H1 (cell line): ENCODE measurements around the gene IFNL4. TPM values are rescaled to one million over a fixed set of nuclear protein-coding genes. Genes with fewer than 3 reads are reported as not detected.

Experiments used
- CTCF ChIA-PET: fragments of 300-600 bp; sonication (Branson Sonifier 250); formaldehyde crosslinking; loops from one replicate; lab custom pipeline; 2021; ENCODE audit not compliant: partially characterized antibody; lab: Charles Lee
- POLR2A ChIA-PET: fragments of 300-600 bp; sonication (Branson Sonifier 250); formaldehyde crosslinking; loops from one replicate; lab custom pipeline; 2021; ENCODE audit warnings: inconsistent platforms; ENCODE audit not compliant: partially characterized antibody; lab: Charles Lee
- DNase-seq, 2 experiments: peaks; one replicate each; pipeline versions ENCODE4 v3.0.0 to v3.0.0-alpha.2; 2010 to 2022; ENCODE audit warnings: low spot score in 2 of 2, low read depth in 1 of 2, mixed read lengths in 1 of 2
- FAIRE-seq: peaks from 2 replicates; lab custom pipeline; 2011; peaks lifted over from hg19 to GRCh38; lab: Jason Lieb, UNC
- H2AFZ ChIP-seq: 2 replicates; pipeline ENCODE4 v1.8.1; 2012; ENCODE audit warnings: low read length, inconsistent platforms
- H2AK5ac ChIP-seq: 2 replicates; pipeline ENCODE4 v1.6.1; 2013; ENCODE audit warnings: low read depth, low read length
- H2BK120ac ChIP-seq: replicated peaks from 2 replicates; pipeline ENCODE3; 2013; ENCODE audit warnings: low read depth, low read length, inconsistent platforms
- H2BK12ac ChIP-seq: 2 replicates; pipeline ENCODE4 v1.6.1; 2013; ENCODE audit warnings: low read depth, low read length
- H2BK15ac ChIP-seq: 2 replicates; pipeline ENCODE4 v1.6.1; 2013; ENCODE audit warnings: low read length
- H2BK20ac ChIP-seq: 2 replicates; pipeline ENCODE4 v1.6.1; 2013; ENCODE audit warnings: low read length
- H2BK5ac ChIP-seq: 2 replicates; pipeline ENCODE4 v1.6.1; 2013; ENCODE audit warnings: low read depth, low read length
- H3K14ac ChIP-seq: 2 replicates; pipeline ENCODE4 v1.6.1; 2013; ENCODE audit warnings: inconsistent platforms; ENCODE audit not compliant: insufficient read length
- H3K18ac ChIP-seq: 2 replicates; pipeline ENCODE4 v1.6.1; 2013; ENCODE audit warnings: low read length; ENCODE audit errors: extremely low read depth
- H3K23ac ChIP-seq: 2 replicates; pipeline ENCODE4 v1.6.1; 2013; ENCODE audit warnings: inconsistent platforms; ENCODE audit not compliant: insufficient read length
- H3K23me2 ChIP-seq: 2 replicates; pipeline ENCODE4 v1.6.1; 2013; ENCODE audit warnings: low read depth, low read length
- H3K27ac ChIP-seq: 2 replicates; pipeline ENCODE4 v1.6.1; 2011; ENCODE audit warnings: low read depth, low read length, inconsistent platforms
- H3K27me3 ChIP-seq, 4 experiments: replicated peaks in 1 of 4; 1 replicate in 1 of 4; 2 replicates in 3 of 4; pipeline versions ENCODE4 v1.6.1 to v1.8.1; 2011 to 2013; ENCODE audit warnings: low read length in 3 of 4, mild to moderate bottlenecking in 3 of 4, inconsistent platforms in 2 of 4, mixed read lengths in 2 of 4, moderate library complexity in 1 of 4; ENCODE audit not compliant: control insufficient read depth in 3 of 4, insufficient read depth in 3 of 4; ENCODE audit errors: extremely low read depth in 1 of 4
- H3K36me3 ChIP-seq, 4 experiments: 2 replicates each; pipeline versions ENCODE4 v1.6.1 to v1.8.1; 2011 to 2013; ENCODE audit warnings: mild to moderate bottlenecking in 4 of 4, low read length in 3 of 4, moderate library complexity in 2 of 4, control low read depth in 1 of 4, inconsistent platforms in 1 of 4; ENCODE audit not compliant: insufficient read depth in 4 of 4, control insufficient read depth in 2 of 4
- H3K4ac ChIP-seq: replicated peaks from 2 replicates; pipeline ENCODE3; 2013; ENCODE audit warnings: low read length, low read depth, mixed read lengths, inconsistent platforms; ENCODE audit not compliant: insufficient read length
- H3K4me1 ChIP-seq, 4 experiments: replicated peaks in 1 of 4; 1 replicate in 1 of 4; 2 replicates in 3 of 4; pipeline versions ENCODE4 v1.6.1 to v1.8.1; 2011 to 2013; ENCODE audit warnings: low read length in 3 of 4, inconsistent platforms in 2 of 4, mixed read lengths in 1 of 4; ENCODE audit not compliant: insufficient read depth in 4 of 4, control insufficient read depth in 3 of 4
- H3K4me2 ChIP-seq, 2 experiments: 2 replicates each; pipeline versions ENCODE4 v1.6.1 to v1.8.1; 2011 to 2013; ENCODE audit warnings: low read depth in 2 of 2, low read length in 2 of 2, control low read depth in 1 of 2, inconsistent platforms in 1 of 2, mild to moderate bottlenecking in 1 of 2; ENCODE audit not compliant: insufficient read depth in 1 of 2
- H3K4me3 ChIP-seq, 4 experiments: fragments of 200-600, 300-600 bp in 1 of 4; sonication (generic), shearing (Covaris generic), sonication (Bioruptor Twin) in 1 of 4; 2 replicates each; pipeline versions ENCODE4 v1.5.1 to v1.8.1; 2011 to 2016; ENCODE audit warnings: low read length in 4 of 4, low read depth in 3 of 4, control low read depth in 2 of 4, inconsistent platforms in 2 of 4, mild to moderate bottlenecking in 2 of 4, mixed read lengths in 1 of 4, moderate library complexity in 1 of 4; ENCODE audit not compliant: insufficient read depth in 2 of 4; ENCODE audit errors: extremely low read depth in 1 of 4
- H3K56ac ChIP-seq: replicated peaks from 2 replicates; pipeline ENCODE3; 2013; ENCODE audit warnings: low read depth, mild to moderate bottlenecking, mixed read lengths, low read length, inconsistent platforms; ENCODE audit not compliant: insufficient read length
- H3K79me1 ChIP-seq: 2 replicates; pipeline ENCODE4 v1.6.1; 2013; ENCODE audit warnings: low read depth, low read length, control low read depth
- H3K79me2 ChIP-seq, 2 experiments: 2 replicates each; pipeline versions ENCODE4 v1.6.1 to v1.8.1; 2012 to 2013; ENCODE audit warnings: low read length in 2 of 2, mild to moderate bottlenecking in 2 of 2, inconsistent platforms in 1 of 2; ENCODE audit not compliant: insufficient read depth in 2 of 2, control insufficient read depth in 1 of 2
- H3K9ac ChIP-seq, 4 experiments: replicated peaks in 1 of 4; 1 replicate in 1 of 4; 2 replicates in 3 of 4; pipeline versions ENCODE4 v1.6.1 to v1.8.1; 2011 to 2013; ENCODE audit warnings: low read depth in 3 of 4, low read length in 3 of 4, control low read depth in 2 of 4, mild to moderate bottlenecking in 2 of 4, moderate library complexity in 2 of 4, inconsistent platforms in 1 of 4; ENCODE audit errors: extremely low read depth in 1 of 4
- H3K9me3 ChIP-seq, 2 experiments: 2 replicates each; pipeline versions ENCODE4 v1.6.1 to v1.8.1; 2012 to 2013; ENCODE audit warnings: mild to moderate bottlenecking in 2 of 2, moderate library complexity in 2 of 2, control low read depth in 1 of 2, inconsistent platforms in 1 of 2, low read depth in 1 of 2, low read length in 1 of 2, mixed read lengths in 1 of 2; ENCODE audit not compliant: insufficient read depth in 2 of 2
- H4K20me1 ChIP-seq, 2 experiments: replicated peaks in 1 of 2; 2 replicates each; pipeline versions ENCODE3 to v1.8.1; 2011 to 2013; ENCODE audit warnings: inconsistent platforms in 2 of 2, low read length in 2 of 2, mild to moderate bottlenecking in 1 of 2; ENCODE audit not compliant: insufficient read depth in 2 of 2, control insufficient read depth in 1 of 2
- H4K5ac ChIP-seq: 2 replicates; pipeline ENCODE4 v1.6.1; 2013; ENCODE audit warnings: low read length, low read depth, mixed read lengths, inconsistent platforms; ENCODE audit not compliant: insufficient read length
- H4K8ac ChIP-seq: 2 replicates; pipeline ENCODE4 v1.8.0; 2013; ENCODE audit warnings: mild to moderate bottlenecking, moderate library complexity, low read length, inconsistent platforms; ENCODE audit not compliant: insufficient read depth; ENCODE audit errors: extremely low read depth
- H4K91ac ChIP-seq: replicated peaks from 2 replicates; pipeline ENCODE3; 2013; ENCODE audit warnings: low read length, mixed read lengths, inconsistent platforms; ENCODE audit not compliant: insufficient read length
- BACH1 ChIP-seq: IDR thresholded peaks from 2 replicates; pipeline ENCODE4 v1.6.1; 2012; ENCODE audit warnings: low read length, improper control_type of control experiment
- BCL11A ChIP-seq, 2 experiments: IDR thresholded peaks; one replicate each; pipeline ENCODE4 v1.6.1; 2011; ENCODE audit warnings: low read depth in 2 of 2, low read length in 2 of 2, mild to moderate bottlenecking in 2 of 2
- BRCA1 ChIP-seq: IDR thresholded peaks from 2 replicates; pipeline ENCODE4 v1.6.1; 2012; ENCODE audit warnings: low read depth, low read length, improper control_type of control experiment
- CHD2 ChIP-seq: IDR thresholded peaks from 2 replicates; pipeline ENCODE4 v1.6.1; 2012; ENCODE audit warnings: low read length, improper control_type of control experiment
- CREB1 ChIP-seq: IDR thresholded peaks from 2 replicates; pipeline ENCODE4 v1.6.1; 2012; ENCODE audit warnings: inconsistent platforms
- EGR1 ChIP-seq: IDR thresholded peaks from 2 replicates; pipeline ENCODE4 v1.6.1; 2011; ENCODE audit warnings: low read depth, low read length, borderline replicate concordance
- GABPA ChIP-seq: IDR thresholded peaks from 2 replicates; pipeline ENCODE4 v1.6.1; 2011; ENCODE audit warnings: mild to moderate bottlenecking, low read length, moderate library complexity, borderline replicate concordance; ENCODE audit not compliant: insufficient read depth
- JUND ChIP-seq: IDR thresholded peaks from 2 replicates; pipeline ENCODE4 v1.6.1; 2011; ENCODE audit warnings: mild to moderate bottlenecking, improper control_type of control experiment, low read length
- MAFK ChIP-seq: IDR thresholded peaks from 2 replicates; pipeline ENCODE4 v1.6.1; 2012; ENCODE audit warnings: low read depth, mild to moderate bottlenecking, improper control_type of control experiment, low read length
- NRF1 ChIP-seq: IDR thresholded peaks from 2 replicates; pipeline ENCODE4 v1.6.1; 2011; ENCODE audit warnings: mild to moderate bottlenecking, low read depth, low read length, improper control_type of control experiment
- POLR2A ChIP-seq, 2 experiments: IDR thresholded peaks; 1 replicate in 1 of 2; 2 replicates in 1 of 2; pipeline ENCODE4 v1.6.1; 2011; ENCODE audit warnings: low read depth in 2 of 2, low read length in 2 of 2, mild to moderate bottlenecking in 2 of 2; ENCODE audit errors: control extremely low read depth in 1 of 2
- SIRT6 ChIP-seq: IDR thresholded peaks from one replicate; pipeline ENCODE4 v1.7.1; 2012; ENCODE audit warnings: low read length, inconsistent platforms
- SP4 ChIP-seq: IDR thresholded peaks from 2 replicates; pipeline ENCODE4 v1.6.1; 2012; ENCODE audit warnings: low read length, inconsistent platforms
- YY1 ChIP-seq: IDR thresholded peaks from 2 replicates; pipeline ENCODE4 v1.6.1; 2011; ENCODE audit warnings: low read depth, mild to moderate bottlenecking, low read length
- WGBS, 2 experiments: shearing (Covaris generic) in 1 of 2; methylation state at CpG; one replicate each; pipeline versions ENCODE4 v1.1.6 to v1.1.7; 2013 to 2015; ENCODE audit warnings: low lambda C conversion rate in 2 of 2, mixed read lengths in 2 of 2, inconsistent platforms in 1 of 2, low coverage in 1 of 2, missing lambda C conversion rate in 1 of 2; ENCODE audit not compliant: insufficient replicate concordance in 2 of 2, insufficient coverage in 1 of 2, insufficient read length in 1 of 2; ENCODE audit errors: extremely low coverage in 1 of 2, missing lambda C conversion rate in 1 of 2; 5-methylcytosine and 5-hydroxymethylcytosine counted together
- polyA plus RNA-seq, 7 experiments: library from polyadenylated mRNA; depleted of rRNA in 3 of 7; stranded (reverse) in 5 of 7; unstranded in 2 of 7; fragments of >200 nt in 5 of 7; fragments of 200-250 nt in 2 of 7; gene quantifications; 1 replicate in 5 of 7; 2 replicates in 1 of 7; 4 replicates in 1 of 7; pipeline versions ENCODE4 v1.2.1 to v1.2.3, GENCODE V29; 2011 to 2013; ENCODE audit warnings: missing spikeins in 2 of 7, mixed read lengths in 2 of 7
- total RNA-seq: library from RNA; stranded (reverse); fragmentation: NEBNext Ultra II Directional; extraction: Animal tissue kit (Norgen Biotek cat#: 25700); gene quantifications from 2 replicates; pipeline ENCODE4 v1.2.1, GENCODE V29; 2021
- TF ChIP-seq, protein P1 (sequence below): IDR thresholded peaks from 2 replicates; pipeline ENCODE4 v1.6.1; 2012; ENCODE audit warnings: inconsistent platforms
- TF ChIP-seq, protein P2 (sequence below): IDR thresholded peaks from 2 replicates; pipeline ENCODE4 v1.6.1; 2012; ENCODE audit warnings: inconsistent platforms

The IFNL4 gene
- total and polyA plus RNA-seq, 2 of the 8 experiments (the other 6 are each of a cell fraction or from before 2014, with no cell fraction given) = not detected

- Histone ChIP-seq H3K18ac (no peak overlapping the region), H4K91ac (no peak overlapping the region), H3K23me2 (peaks cover 2% of the 10 kb centered on the region; the same call in 1 of the 2 replicates), H3K56ac (no peak overlapping the region), H4K20me1 (peaks cover 0 to 1% of the 10 kb centered on the region in 2 experiments), H2AFZ (no peak overlapping the region), H3K9me3 (no peaks in the 10 kb centered on the region), H3K27ac (no peak overlapping the region), H2BK20ac (no peak overlapping the region), H2BK15ac (no peak overlapping the region), H4K8ac (no peak overlapping the region), H3K4me1 (no peaks in the 10 kb centered on the region), H4K5ac (no peak overlapping the region), H3K36me3 (no peaks in the 10 kb centered on the region), H3K79me1 (no peaks in the 10 kb centered on the region), H2BK5ac (no peak overlapping the region), H2BK120ac (no peak overlapping the region), H2AK5ac (no peak overlapping the region), H3K79me2 (no peaks in the 10 kb centered on the region), H3K23ac (no peak overlapping the region), H3K9ac (no peak overlapping the region), H3K4me3 (no peak overlapping the region), H3K27me3 (peaks cover 0 to 7% (median 1%) of the 10 kb centered on the region in 4 experiments; a peak in 2 of 7 replicates), H2BK12ac (no peak overlapping the region), H3K4me2 (no peak overlapping the region), H3K4ac (no peak overlapping the region), H3K14ac (no peak overlapping the region)
- WGBS, 2 experiments = 82% methylated on average over 8 of the region's 12 CpGs; no CpG with 5 or more reads in 1 of the 2 experiments
- no peak for DNase-seq
- CTCF ChIA-PET = interaction anchor here (1.1 to 1.2 kb wide), 2 partner anchors 29 to 94 kb away, joined by 3 read pairs; no protein-coding TSS in a partner anchor
- FAIRE-seq = no peak
- POLR2A ChIA-PET = no interaction called here
- no peak for TF ChIP-seq POLR2A (IDR thresholded peaks at IDR 0.05; ENCODE audit: control extremely low read depth in 1 of 2, low read depth in 2 of 2, low read length in 2 of 2)
- TF ChIP-seq, protein P1, sequence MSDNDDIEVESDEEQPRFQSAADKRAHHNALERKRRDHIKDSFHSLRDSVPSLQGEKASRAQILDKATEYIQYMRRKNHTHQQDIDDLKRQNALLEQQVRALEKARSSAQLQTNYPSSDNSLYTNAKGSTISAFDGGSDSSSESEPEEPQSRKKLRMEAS = no peak
- no peak for TF ChIP-seq GABPA
- no peak for TF ChIP-seq BACH1
- TF ChIP-seq BCL11A (IDR thresholded peaks at IDR 0.05; ENCODE audit: low read depth in 2 of 2, low read length in 2 of 2) = no peak
- no peak for TF ChIP-seq MAFK
- no peak for TF ChIP-seq SIRT6
- no peak for TF ChIP-seq NRF1
- no peak for TF ChIP-seq SP4
- no peak for TF ChIP-seq CHD2
- no peak for TF ChIP-seq BRCA1
- TF ChIP-seq JUND = no peak
- TF ChIP-seq, protein P2, sequence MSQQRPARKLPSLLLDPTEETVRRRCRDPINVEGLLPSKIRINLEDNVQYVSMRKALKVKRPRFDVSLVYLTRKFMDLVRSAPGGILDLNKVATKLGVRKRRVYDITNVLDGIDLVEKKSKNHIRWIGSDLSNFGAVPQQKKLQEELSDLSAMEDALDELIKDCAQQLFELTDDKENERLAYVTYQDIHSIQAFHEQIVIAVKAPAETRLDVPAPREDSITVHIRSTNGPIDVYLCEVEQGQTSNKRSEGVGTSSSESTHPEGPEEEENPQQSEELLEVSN = no peak
- no peak for TF ChIP-seq EGR1
- no peak for TF ChIP-seq YY1
- no peak for TF ChIP-seq CREB1
Observed at GRCh38 chr19:39236527-39236926, 12.1 kb downstream of the IFNL4 start.
